K562 (cell line): ENCODE data around the gene MRPL48. TPM values are rescaled to one million over a fixed set of nuclear protein-coding genes. Genes with fewer than 3 reads are reported as not detected.

Experiments
- ATF2 ChIP-seq: sonication (generic); formaldehyde crosslinking; IDR thresholded peaks from 2 replicates; pipeline ENCODE4 v1.8.1; 2022; ENCODE audit warnings: missing genetic modification reagents
- CBX2 ChIP-seq: fragments of 200-600 bp; sonication (generic); IDR thresholded peaks from one replicate; pipeline ENCODE4 v1.6.1; 2012; ENCODE audit warnings: mild to moderate bottlenecking, low read length, inconsistent platforms; ENCODE audit not compliant: insufficient read depth, poor library complexity, severe bottlenecking
- COPS2 ChIP-seq: fragments of 450-650 bp; conservative IDR thresholded peaks from 2 replicates; pipeline ENCODE4 v1.6.1; 2016; ENCODE audit warnings: mild to moderate bottlenecking, moderate library complexity
- DNMT1 ChIP-seq: fragments of 450-650 bp; IDR thresholded peaks from 2 replicates; pipeline ENCODE4 v1.6.1; 2016; ENCODE audit warnings: antibody characterized with exemption, mild to moderate bottlenecking
- ETS2 ChIP-seq: IDR thresholded peaks from 2 replicates; pipeline ENCODE4 v1.6.1; 2016; ENCODE audit warnings: borderline replicate concordance, missing genetic modification characterization, mild to moderate bottlenecking, moderate library complexity, missing compliant biosample characterization; ENCODE audit not compliant: poor library complexity, severe bottlenecking
- HCFC1 ChIP-seq: IDR thresholded peaks from 2 replicates; pipeline ENCODE4 v1.6.1; 2012; ENCODE audit warnings: low read depth, low read length, improper control_type of control experiment
- HNRNPH1 ChIP-seq: fragments of 200-400 bp; formaldehyde crosslinking; optimal IDR thresholded peaks from 2 replicates; pipeline ENCODE3; 2017; ENCODE audit warnings: low read depth, mild to moderate bottlenecking, low read length, moderate library complexity
- HNRNPK ChIP-seq: fragments of 200-400 bp; formaldehyde crosslinking; IDR thresholded peaks from one replicate; pipeline ENCODE4 v1.6.1; 2018; ENCODE audit warnings: mild to moderate bottlenecking, low read depth, low read length; ENCODE audit not compliant: poor library complexity, severe bottlenecking
- MAZ ChIP-seq, 2 experiments: fragments of 450-650 bp in 1 of 2; sonication (generic) in 1 of 2; formaldehyde crosslinking; IDR thresholded peaks in 1 of 2; conservative IDR thresholded peaks in 1 of 2; 2 replicates each; pipeline versions ENCODE4 v1.4.0 to v1.5.0; 2020; ENCODE audit warnings: mild to moderate bottlenecking in 1 of 2, missing genetic modification reagents in 1 of 2
- NKRF ChIP-seq: fragments of 450-650 bp; IDR thresholded peaks from 2 replicates; pipeline ENCODE4 v1.6.1; 2016; ENCODE audit warnings: borderline replicate concordance
- SIN3A ChIP-seq, 2 experiments: fragments of 150-350 bp in 1 of 2; IDR thresholded peaks; 2 replicates each; pipeline ENCODE4 v1.6.1; 2011 to 2016; ENCODE audit warnings: borderline replicate concordance in 2 of 2, low read depth in 2 of 2, low read length in 2 of 2, mild to moderate bottlenecking in 2 of 2, moderate library complexity in 2 of 2; ENCODE audit not compliant: control insufficient read depth in 1 of 2
- SMARCB1 ChIP-seq: IDR thresholded peaks from 2 replicates; pipeline ENCODE4 v1.6.1; 2011; ENCODE audit warnings: improper control_type of control experiment, low read depth; ENCODE audit not compliant: insufficient read length
- TCF15 ChIP-seq: fragments of 250-450 bp; sonication (Bioruptor Pico); IDR thresholded peaks from 2 replicates; pipeline ENCODE4 v1.8.0; 2022; ENCODE audit warnings: moderate library complexity, mild to moderate bottlenecking, inconsistent platforms
- TFE3 ChIP-seq: fragments of 450-650 bp; formaldehyde crosslinking; IDR thresholded peaks from 2 replicates; pipeline ENCODE4 v1.4.0; 2020; ENCODE audit warnings: mild to moderate bottlenecking, mixed read lengths
- VEZF1 ChIP-seq: fragments of 200-800 bp; sonication (Bioruptor generic); IDR thresholded peaks from 2 replicates; pipeline ENCODE4 v1.6.1; 2017; ENCODE audit warnings: missing genetic modification characterization, missing compliant biosample characterization
- ZNF282 ChIP-seq: sonication (generic); formaldehyde crosslinking; IDR thresholded peaks from 2 replicates; pipeline ENCODE4 v1.8.1; 2023; ENCODE audit warnings: missing genetic modification reagents
- ZNF3 ChIP-seq: fragments of 250-450 bp; sonication (Bioruptor Pico); IDR thresholded peaks from 2 replicates; pipeline ENCODE4 v1.5.0; 2021; ENCODE audit warnings: mild to moderate bottlenecking, moderate library complexity
- ZNF511 ChIP-seq: sonication (generic); formaldehyde crosslinking; IDR thresholded peaks from 2 replicates; pipeline ENCODE4 v1.8.0; 2022; ENCODE audit warnings: mild to moderate bottlenecking, missing genetic modification reagents
- ZNF766 ChIP-seq: fragments of 200-800 bp; sonication (Bioruptor generic); conservative IDR thresholded peaks from 2 replicates; pipeline ENCODE4 v1.6.1; 2016; ENCODE audit warnings: missing genetic modification characterization, missing compliant biosample characterization
- polyA plus RNA-seq, 8 experiments: library from polyadenylated mRNA; depleted of rRNA in 4 of 8; stranded (reverse) in 5 of 8; unstranded in 3 of 8; fragments of >200 nt; fragmentation: Nextera tagmentation in 2 of 8; fragmentation: Illumina TruSeq in 1 of 8; extraction: Ambion mirVana in 2 of 8; extraction: Trizol in 1 of 8; gene quantifications; 2 replicates each; pipeline versions ENCODE4 v1.2.1 to v1.2.3, GENCODE V29; 2011 to 2014; ENCODE audit warnings: inconsistent platforms in 1 of 8, missing spikeins in 1 of 8
- total RNA-seq, 7 experiments: library from RNA; depleted of rRNA in 6 of 7; stranded (reverse); fragments of >200 nt in 6 of 7; fragmentation: Illumina TruSeq in 2 of 7; extraction: Trizol in 2 of 7; gene quantifications; 2 replicates each; pipeline versions ENCODE4 v1.2.1 to v1.2.3, GENCODE V29; 2011 to 2021; ENCODE audit warnings: low replicate concordance in 1 of 7

The MRPL48 gene
- total and polyA plus RNA-seq, 9 of the 15 experiments (the other 6 are each of a cell fraction or from before 2014, with no cell fraction given), result 66.0 to 237 (median 104) TPM

GRCh38 chr11:73760135-73760678, 27.5 kb upstream of the MRPL48 start (continued):
- TF ChIP-seq VEZF1 (CRISPR knock-in tag) (peak; percentile 3; the same call in 1 of the 2 replicates), SIN3A (IDR thresholded peaks at IDR 0.05; ENCODE audit: borderline replicate concordance in 2 of 2, control insufficient read depth in 1 of 2, low read depth in 2 of 2, low read length in 2 of 2) (no peak), HNRNPH1 (no peak), ZNF282 (CRISPR knock-in tag) (no peak), COPS2 (no peak), MAZ (CRISPR knock-in tag; conservative IDR thresholded peaks at IDR 0.05 in 1 of 2, IDR thresholded peaks at IDR 0.05 in 1 of 2) (peak; percentile 10 to 53; a peak in 3 of 4 replicates), DNMT1 (no peak), ETS2 (tag) (no peak), TFE3 (CRISPR knock-in tag) (no peak), ZNF511 (0 out of 2 replicates have a peak, but pooled peaks have one; percentile 2), HNRNPK (no peak), SMARCB1 (no peak), TCF15 (CRISPR knock-in tag) (no peak), NKRF (no peak), ZNF3 (CRISPR knock-in tag) (no peak), ZNF766 (CRISPR knock-in tag) (no peak), ATF2 (CRISPR knock-in tag) (0 out of 2 replicates have a peak, but pooled peaks have one; percentile 29), HCFC1 (no peak), CBX2 (no peak)
